ENCODE results near the gene RC3H2. TPM values are rescaled to one million over a fixed set of nuclear protein-coding genes. Genes with fewer than 3 reads are reported as not detected.
A peak's percentile ranks its signal among the peaks of the same experiment; 100 is the strongest.

RC3H2 gene
- total and polyA plus RNA-seq, 2 donors (not counting 3 experiments of a cell fraction or from before 2014, with no cell fraction given), result 25.3 to 63.0 TPM

DNA sequence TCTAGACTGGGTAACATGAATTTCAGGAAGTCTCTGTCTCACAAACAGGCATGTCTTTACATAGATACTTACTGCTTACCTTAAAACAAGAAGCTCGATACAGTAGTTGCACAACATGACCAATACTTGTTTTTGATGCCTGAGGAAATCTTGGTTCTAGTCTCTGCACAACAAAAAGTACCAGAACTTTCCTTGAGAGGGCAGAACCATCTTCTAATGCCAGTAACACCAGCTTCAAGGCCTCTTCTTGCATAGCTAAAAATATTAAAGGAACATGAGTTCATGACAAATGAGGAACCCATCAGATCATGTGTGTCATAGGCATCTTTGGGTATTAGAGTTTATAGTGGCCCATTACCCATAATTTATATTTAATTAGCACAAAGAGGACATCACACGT is 22.0 kb downstream of the RC3H2 start:
- Histone ChIP-seq H3K36me3 (ENCODE audit: control insufficient read depth in 2 of 2, extremely low read depth in 1 of 2, insufficient read depth in 2 of 2, low read length in 2 of 2) (peaks cover 11 to 39% of the 10 kb centered on the region in 2 experiments), H2AFZ (ENCODE audit: low read depth, low read length) (no peak overlapping the region), H4K20me1 (replicated peaks; ENCODE audit: control insufficient read depth, extremely low read depth, insufficient read depth, low read length) (no peaks in the 10 kb centered on the region), H3K27ac (ENCODE audit: insufficient read depth, low read depth, low read length) (no peak overlapping the region), H3K4me3 (replicated peaks in 1 of 3; ENCODE audit: insufficient read depth in 1 of 3, low read depth in 1 of 3, low read length in 3 of 3) (no peak overlapping the region), H3K9ac (replicated peaks; ENCODE audit: extremely low read depth, insufficient read depth, low read length) (no peak overlapping the region), H3K9me3 (replicated peaks; ENCODE audit: control insufficient read depth, insufficient read depth, low read length) (no peaks in the 10 kb centered on the region), H3K27me3 (ENCODE audit: control insufficient read depth in 2 of 2, insufficient read depth in 2 of 2, low read length in 2 of 2) (no peaks in the 10 kb centered on the region), H3K4me2 (ENCODE audit: insufficient read depth, low read length) (no peak overlapping the region), H3K9me1 (replicated peaks; ENCODE audit: control insufficient read depth, extremely low read depth, insufficient read depth, low read length) (no peaks in the 10 kb centered on the region), H3K4me1 (ENCODE audit: control insufficient read depth, extremely low read depth, insufficient read depth, low read length) (no peaks in the 10 kb centered on the region), H3K79me2 (ENCODE audit: control insufficient read depth, insufficient read depth, low read length) (no peaks in the 10 kb centered on the region)
- TF ChIP-seq POLR2A (IDR thresholded peaks at IDR 0.05; ENCODE audit: low read depth, low read length) (no peak), GATA2 (IDR thresholded peaks at IDR 0.05; ENCODE audit: insufficient read depth, insufficient read length, low read depth, low read length) (no peak), JUN (IDR thresholded peaks at IDR 0.05; ENCODE audit: borderline replicate concordance, insufficient read depth, insufficient read length, low read depth) (no peak), POLR2AphosphoS5 (IDR thresholded peaks at IDR 0.05; ENCODE audit: insufficient read depth, low read depth, low read length) (no peak), EZH2 (IDR thresholded peaks at IDR 0.05; ENCODE audit: borderline replicate concordance, low read depth, low read length, severe bottlenecking) (no peak), FOS (IDR thresholded peaks at IDR 0.05; ENCODE audit: borderline replicate concordance, insufficient read depth, low read length) (no peak), MYC (IDR thresholded peaks at IDR 0.05; ENCODE audit: low read depth, low read length) (no peak)
- TF ChIP-seq, protein P1, sequence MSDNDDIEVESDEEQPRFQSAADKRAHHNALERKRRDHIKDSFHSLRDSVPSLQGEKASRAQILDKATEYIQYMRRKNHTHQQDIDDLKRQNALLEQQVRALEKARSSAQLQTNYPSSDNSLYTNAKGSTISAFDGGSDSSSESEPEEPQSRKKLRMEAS (IDR thresholded peaks at IDR 0.05; ENCODE audit: insufficient read depth, insufficient read length), result no peak
- TF ChIP-seq, protein P2, sequence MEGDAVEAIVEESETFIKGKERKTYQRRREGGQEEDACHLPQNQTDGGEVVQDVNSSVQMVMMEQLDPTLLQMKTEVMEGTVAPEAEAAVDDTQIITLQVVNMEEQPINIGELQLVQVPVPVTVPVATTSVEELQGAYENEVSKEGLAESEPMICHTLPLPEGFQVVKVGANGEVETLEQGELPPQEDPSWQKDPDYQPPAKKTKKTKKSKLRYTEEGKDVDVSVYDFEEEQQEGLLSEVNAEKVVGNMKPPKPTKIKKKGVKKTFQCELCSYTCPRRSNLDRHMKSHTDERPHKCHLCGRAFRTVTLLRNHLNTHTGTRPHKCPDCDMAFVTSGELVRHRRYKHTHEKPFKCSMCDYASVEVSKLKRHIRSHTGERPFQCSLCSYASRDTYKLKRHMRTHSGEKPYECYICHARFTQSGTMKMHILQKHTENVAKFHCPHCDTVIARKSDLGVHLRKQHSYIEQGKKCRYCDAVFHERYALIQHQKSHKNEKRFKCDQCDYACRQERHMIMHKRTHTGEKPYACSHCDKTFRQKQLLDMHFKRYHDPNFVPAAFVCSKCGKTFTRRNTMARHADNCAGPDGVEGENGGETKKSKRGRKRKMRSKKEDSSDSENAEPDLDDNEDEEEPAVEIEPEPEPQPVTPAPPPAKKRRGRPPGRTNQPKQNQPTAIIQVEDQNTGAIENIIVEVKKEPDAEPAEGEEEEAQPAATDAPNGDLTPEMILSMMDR (IDR thresholded peaks at IDR 0.05; ENCODE audit: extremely low read depth in 1 of 2, insufficient read depth in 1 of 2, low read depth in 1 of 2, low read length in 2 of 2), result no peak
- ChIA-PET POLR2A (no interaction called here), CTCF (interaction anchor here (1.1 to 1.6 kb wide), 2 partner anchors 10 to 108 kb away, joined by 3 to 4 read pairs; no protein-coding TSS in a partner anchor)
- intact Hi-C loops (cut with micrococcal nuclease), result no loop called here
- DNase-seq (ENCODE audit: low read depth, low spot score) (no peak), FAIRE-seq (peak; percentile 42)
- BruUV-seq (replicated peaks), result no TSS peak
- dilution Hi-C loops (cut with MboI; ENCODE audit: extremely low pct_ligation_motif_present, low sequenced_read_pairs), result no loop called here

Measured in endothelial cell of umbilical vein (primary cell).